HG03025 (cell line): Measurements from ENCODE around the gene PLPP3.

ENCODE experiments used
- ATAC-seq: cut with Tn5 transposase; IDR thresholded peaks from one replicate; pipeline ENCODE4 v1.9.1; 2021; ENCODE audit warnings: mild to moderate bottlenecking, moderate library complexity; ENCODE audit not compliant: unreplicated experiment, low FRiP score

Gene PLPP3

GRCh38 chr1:56577406-56578137 lies 1.8 kb downstream of the PLPP3 start:
- ATAC-seq, result no peak

- ATAC-seq, result no peak
Observed at GRCh38 chr1:56576880-56577405, 2.4 kb downstream of the PLPP3 start.

GRCh38 chr1:56575865-56576264 lies 3.5 kb downstream of the PLPP3 start:
- ATAC-seq, result no peak

GRCh38 chr1:56574794-56575193 lies 4.6 kb downstream of the PLPP3 start:
- ATAC-seq, result no peak

- ATAC-seq, result no peak
Observed at GRCh38 chr1:56573311-56573710, 6.1 kb downstream of the PLPP3 start.

GRCh38 chr1:56572334-56573050 lies 6.9 kb downstream of the PLPP3 start:
- ATAC-seq, result no peak

- ATAC-seq, result no peak
Observed at GRCh38 chr1:56571448-56571847, 7.9 kb downstream of the PLPP3 start.

- ATAC-seq, result no peak
Observed at GRCh38 chr1:56570924-56571372, 8.4 kb downstream of the PLPP3 start.

- no peak for ATAC-seq
Observed at GRCh38 chr1:56569661-56570060, 9.7 kb downstream of the PLPP3 start.

GRCh38 chr1:56566994-56567393 lies 12.4 kb downstream of the PLPP3 start:
- no peak for ATAC-seq

GRCh38 chr1:56566061-56566744 lies 13.2 kb downstream of the PLPP3 start:
- no peak for ATAC-seq

- no peak for ATAC-seq
Observed at GRCh38 chr1:56564615-56565014, 14.7 kb downstream of the PLPP3 start.

GRCh38 chr1:56563568-56563967 lies 15.8 kb downstream of the PLPP3 start:
- no peak for ATAC-seq

GRCh38 chr1:56562891-56563452 lies 16.4 kb downstream of the PLPP3 start:
- no peak for ATAC-seq

GRCh38 chr1:56561227-56562019 lies 17.9 kb downstream of the PLPP3 start:
- ATAC-seq, result no peak

GRCh38 chr1:56557746-56558145 lies 21.6 kb downstream of the PLPP3 start:
- no peak for ATAC-seq

- ATAC-seq, result no peak
Observed at GRCh38 chr1:56555448-56555847, 23.9 kb downstream of the PLPP3 start.

GRCh38 chr1:56553046-56553445 lies 26.3 kb downstream of the PLPP3 start:
- no peak for ATAC-seq

GRCh38 chr1:56552349-56552748 lies 27.0 kb downstream of the PLPP3 start:
- ATAC-seq, result no peak

- ATAC-seq, result no peak
Observed at GRCh38 chr1:56551691-56552090, 27.7 kb downstream of the PLPP3 start.
